Activated CD4-positive, CD25-positive, alpha-beta regulatory T cell treated with anti-CD3 and anti-CD28 coated beads, Interleukin-2, amount 50 U/mL, for 16 hours (primary cell): Measurements from ENCODE around the gene CEL.

Experiments used
- DNase-seq: peaks from one replicate; pipeline ENCODE4 v3.0.0-alpha.2; 2020; ENCODE audit warnings: low read depth, low spot score

The CEL gene

GRCh38 chr9:133117271-133118178 lies 55.7 kb downstream of the CEL start:
- no peak for DNase-seq

- DNase-seq, result no peak
Measured at GRCh38 chr9:133118179-133118520, 56.4 kb downstream of the CEL start.

- no peak for DNase-seq
Measured at GRCh38 chr9:133118568-133118967, 56.8 kb downstream of the CEL start.

GRCh38 chr9:133119103-133119845 lies 57.5 kb downstream of the CEL start:
- DNase-seq, result no peak

GRCh38 chr9:133119846-133120500 lies 58.2 kb downstream of the CEL start:
- no peak for DNase-seq

- no peak for DNase-seq
Measured at GRCh38 chr9:133120501-133121197, 58.9 kb downstream of the CEL start.
